GM19035 (cell line): ENCODE data around the gene BRS3.
"Not testable (repeated sequence)": the region's sequence is repeated elsewhere in the genome, so short reads cannot be mapped to it uniquely, and the experiment has no call there.

ENCODE experiments used
- ATAC-seq: cut with Tn5 transposase; IDR thresholded peaks from one replicate; pipeline ENCODE4 v1.9.1; 2021; ENCODE audit not compliant: unreplicated experiment

The BRS3 gene

DNA sequence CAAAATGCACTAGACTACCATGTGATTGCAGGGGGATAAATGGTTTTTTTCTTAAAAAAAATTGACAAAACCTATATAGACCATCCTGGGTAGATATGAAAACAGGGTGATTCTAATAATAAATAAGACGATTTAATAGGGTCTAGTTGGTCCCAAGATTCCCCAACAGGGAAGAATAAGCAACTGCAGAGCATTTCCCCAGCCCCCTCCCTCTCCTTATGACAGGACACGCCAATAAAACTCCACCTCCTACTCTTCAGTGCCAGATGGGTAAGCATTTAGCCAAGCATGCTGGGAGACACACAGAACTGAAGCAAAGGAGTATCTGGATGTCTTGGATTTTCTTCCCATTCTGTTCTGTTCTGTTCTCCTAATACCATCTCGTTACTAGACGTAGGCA, at the start of gene BRS3:
BRS3 (plus strand) TSS at position 301 of the 400 bp plus-strand sequence. CDS start 168 bp downstream, outside the sequence.
- no peak for ATAC-seq

GRCh38 chrX:136438192-136438591, 49.6 kb upstream of the BRS3 start:
- ATAC-seq = no peak

DNA sequence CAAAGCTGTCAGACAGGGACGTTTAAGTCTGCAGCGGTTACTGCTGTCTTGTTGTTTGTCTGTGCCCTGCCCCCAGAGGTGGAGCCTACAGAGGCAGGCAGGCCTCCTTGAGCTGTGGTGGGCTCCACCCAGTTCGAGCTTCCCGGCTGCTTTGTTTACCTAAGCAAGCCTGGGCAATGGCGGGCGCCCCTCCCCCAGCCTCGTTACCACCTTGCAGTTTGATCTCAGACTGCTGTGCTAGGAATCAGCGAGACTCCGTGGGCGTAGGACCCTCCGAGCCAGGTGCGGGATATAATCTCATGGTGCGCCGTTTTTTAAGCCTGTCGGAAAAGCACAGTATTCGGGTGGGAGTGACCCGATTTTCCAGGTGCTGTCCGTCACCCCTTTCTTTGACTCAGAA, 42.1 kb upstream of the BRS3 start:
- ATAC-seq = not testable (repeated sequence)

DNA sequence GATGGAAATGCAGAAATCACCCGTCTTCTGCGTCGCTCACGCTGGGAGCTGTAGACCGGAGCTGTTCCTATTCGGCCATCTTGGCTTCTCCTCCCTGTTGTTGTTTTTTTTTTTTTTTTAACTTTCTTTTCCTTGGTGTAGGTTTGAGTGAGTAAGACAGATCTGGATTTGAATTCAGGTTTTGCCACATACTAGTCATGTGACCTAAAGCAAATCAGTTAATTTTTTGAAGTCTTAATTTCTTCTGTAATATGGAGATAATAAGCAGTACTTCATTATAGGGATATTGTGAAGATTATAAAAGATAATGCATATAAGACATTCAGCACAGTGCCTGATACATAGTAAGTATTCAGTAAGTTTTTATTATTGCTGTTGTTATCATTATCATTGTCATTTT, 41.5 kb upstream of the BRS3 start:
- no peak for ATAC-seq

GRCh38 chrX:136447308-136447707, 40.4 kb upstream of the BRS3 start:
- no peak for ATAC-seq

DNA sequence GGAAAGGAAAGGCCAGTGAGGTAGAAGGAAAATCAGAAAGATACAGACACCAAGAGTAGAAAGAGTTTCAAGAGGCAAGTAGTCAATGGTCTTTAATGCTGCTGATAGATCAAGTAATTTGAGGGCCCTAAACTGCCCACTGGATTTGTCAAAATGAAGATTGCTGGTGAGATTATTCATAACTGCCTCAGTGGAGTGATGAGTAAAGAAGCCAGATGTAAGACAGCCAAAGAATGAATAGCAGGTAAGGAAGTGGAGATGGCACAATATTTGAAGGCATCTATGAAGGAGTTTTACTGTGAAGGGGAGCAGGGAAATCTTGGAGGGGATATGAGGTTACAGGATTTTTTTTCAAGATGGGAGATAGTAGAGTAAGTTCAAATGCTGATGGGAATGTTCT, 39.8 kb upstream of the BRS3 start:
- no peak for ATAC-seq

GRCh38 chrX:136450050-136450830, 37.5 kb upstream of the BRS3 start:
- no peak for ATAC-seq

DNA sequence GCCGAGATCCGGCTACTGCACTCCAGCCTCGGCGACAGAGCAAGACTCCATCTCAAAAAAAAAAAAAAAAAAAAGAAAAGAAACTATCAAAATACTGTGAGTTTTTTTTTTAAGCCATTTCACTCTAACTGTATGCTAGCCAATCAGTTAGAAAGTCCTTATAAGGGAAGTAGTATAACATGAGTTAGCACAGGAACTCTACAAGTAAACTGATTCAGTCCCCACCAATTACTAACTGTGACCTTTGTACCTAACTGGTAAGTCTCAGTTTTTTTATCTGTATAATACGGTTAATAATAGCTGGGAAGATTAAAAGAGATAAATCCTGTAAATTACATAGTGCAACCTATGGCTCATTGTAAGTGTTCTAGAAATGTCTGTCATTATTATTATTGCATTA, 35.1 kb upstream of the BRS3 start:
- no peak for ATAC-seq

DNA sequence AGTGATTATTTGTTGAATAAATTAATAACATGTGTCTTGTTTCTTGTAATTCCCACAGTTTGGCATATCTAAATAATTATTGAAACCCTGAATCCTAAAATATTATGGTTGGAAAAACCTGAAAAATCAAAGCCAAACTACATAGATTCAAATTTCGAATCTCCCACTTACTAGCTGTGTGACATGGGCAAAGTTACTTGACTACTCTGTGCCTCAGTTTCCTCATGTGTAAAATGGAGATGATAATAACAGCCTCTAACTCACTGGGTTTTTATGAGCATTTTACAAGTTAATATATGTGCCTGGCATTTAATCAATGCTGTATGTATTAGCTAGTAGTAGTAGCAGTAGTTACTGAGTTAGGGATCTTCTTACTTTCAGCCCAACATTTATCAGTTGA, 34.6 kb upstream of the BRS3 start:
- ATAC-seq = no peak

DNA sequence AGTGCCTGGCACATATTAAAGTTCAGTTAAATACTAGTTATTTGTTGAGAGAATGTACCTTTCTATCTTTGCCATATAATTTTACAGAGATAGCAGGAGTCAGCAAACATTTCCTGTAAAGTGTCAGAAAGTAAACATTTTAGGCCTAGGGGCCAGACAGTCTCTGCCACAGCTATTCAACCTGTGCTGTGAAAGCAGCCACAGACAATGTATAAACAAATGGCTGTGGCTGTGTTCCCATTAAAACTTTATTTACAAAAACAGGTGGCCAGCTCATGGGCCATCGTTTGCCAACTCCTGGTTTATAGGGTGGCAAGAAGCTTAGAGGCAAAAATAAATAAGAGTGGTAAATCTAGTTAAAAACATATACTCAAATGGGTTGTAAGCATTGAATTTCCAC, 34.0 kb upstream of the BRS3 start:
- ATAC-seq = no peak

DNA sequence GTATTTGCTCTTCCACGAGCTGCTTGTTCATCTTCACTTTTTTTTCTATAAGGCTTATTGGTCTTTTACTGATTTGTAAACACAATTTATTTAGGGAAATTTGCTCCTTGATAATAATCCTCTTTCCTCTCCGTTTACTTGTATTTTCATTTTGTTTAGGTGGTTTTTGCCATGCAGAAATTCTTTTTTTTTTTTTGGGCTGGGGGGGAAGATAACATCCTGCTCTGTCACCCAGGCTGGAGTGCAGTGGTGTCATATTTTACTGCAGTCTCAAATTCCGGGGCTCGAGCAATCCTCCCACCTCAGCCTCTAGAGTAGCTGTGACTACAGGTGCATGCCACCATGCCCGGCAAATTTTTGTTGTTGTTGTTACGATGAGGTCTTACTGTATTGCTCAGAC, 31.6 kb upstream of the BRS3 start:
- no peak for ATAC-seq

- ATAC-seq = no peak
Measured at GRCh38 chrX:136457303-136457917, 30.3 kb upstream of the BRS3 start.

DNA sequence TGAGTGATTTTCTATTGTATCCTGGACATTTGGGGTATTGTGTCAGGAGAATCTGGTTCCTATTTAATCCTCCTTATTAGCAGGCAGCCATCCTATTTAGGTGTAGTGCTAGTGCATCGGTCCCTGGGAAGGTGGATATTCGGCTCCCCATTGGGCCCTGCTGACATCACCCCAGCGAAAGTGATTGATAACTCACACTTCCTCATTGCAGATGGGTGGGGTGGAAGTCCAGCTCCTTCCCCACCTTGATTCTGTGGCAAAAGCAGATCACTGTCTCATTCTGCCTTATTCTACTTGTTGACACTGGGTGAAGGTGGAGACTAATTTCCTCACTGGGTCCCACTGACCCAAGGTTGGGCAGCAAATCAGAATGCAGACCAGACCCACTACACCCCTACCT, 23.2 kb upstream of the BRS3 start:
- no peak for ATAC-seq

- no peak for ATAC-seq
Measured at GRCh38 chrX:136467303-136467702, 20.4 kb upstream of the BRS3 start.

DNA sequence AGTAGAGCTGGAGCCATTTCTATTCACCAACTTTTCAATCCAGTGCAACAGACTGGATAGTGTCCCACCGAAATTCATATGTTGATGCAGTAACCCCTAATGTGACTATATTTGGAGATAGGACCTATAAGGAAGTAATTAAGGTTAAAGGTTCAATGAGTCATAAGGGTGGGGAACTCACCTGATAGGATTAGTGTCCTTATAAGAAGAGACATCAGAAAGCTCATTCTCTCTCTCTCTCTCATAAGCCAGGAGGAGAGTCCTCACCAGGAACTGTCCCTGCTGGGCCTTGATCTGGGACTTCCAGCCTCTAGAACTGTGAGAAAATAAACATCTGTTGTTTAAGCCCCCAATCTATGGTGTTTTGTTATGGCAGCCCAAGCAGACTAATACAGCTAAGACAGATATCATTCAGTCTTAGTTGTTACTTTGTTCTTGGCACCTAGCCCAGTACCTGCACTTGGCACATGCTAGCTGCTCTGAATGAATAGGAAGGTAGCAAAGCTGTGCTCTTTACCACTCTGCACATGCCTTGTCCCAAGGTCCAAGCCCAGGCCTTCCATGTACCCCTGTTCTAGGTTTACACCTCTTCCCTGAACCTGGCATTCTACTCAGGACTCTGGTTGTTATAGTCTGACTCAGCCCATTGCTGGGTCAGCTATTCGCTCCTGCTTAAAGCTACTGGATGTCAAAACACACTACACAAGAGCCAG, 19.2 kb upstream of the BRS3 start:
- ATAC-seq = no peak

DNA sequence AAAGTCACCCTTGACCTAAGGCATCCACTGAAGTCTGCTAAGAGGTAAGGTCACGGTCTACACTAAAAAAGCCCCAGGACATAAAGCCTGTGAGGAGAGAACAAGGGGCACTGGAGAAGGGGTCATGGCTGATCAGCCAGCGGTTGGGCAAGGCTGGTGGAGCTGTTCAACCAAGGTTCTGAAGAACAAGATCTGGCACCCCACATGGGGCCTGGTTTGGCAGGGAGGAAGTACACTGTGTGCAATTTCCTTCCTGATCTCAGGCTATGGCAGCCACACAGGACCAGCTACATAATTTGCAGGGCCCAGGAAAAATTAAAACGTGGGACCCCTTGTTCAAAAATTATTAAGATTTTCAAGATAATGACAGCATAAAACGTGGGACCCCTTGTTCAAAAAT, 14.1 kb upstream of the BRS3 start:
- no peak for ATAC-seq

- ATAC-seq = no peak
Measured at GRCh38 chrX:136475236-136475635, 12.5 kb upstream of the BRS3 start.

GRCh38 chrX:136476501-136476900, 11.2 kb upstream of the BRS3 start:
- no peak for ATAC-seq

GRCh38 chrX:136477026-136477425, 10.7 kb upstream of the BRS3 start:
- ATAC-seq = no peak

DNA sequence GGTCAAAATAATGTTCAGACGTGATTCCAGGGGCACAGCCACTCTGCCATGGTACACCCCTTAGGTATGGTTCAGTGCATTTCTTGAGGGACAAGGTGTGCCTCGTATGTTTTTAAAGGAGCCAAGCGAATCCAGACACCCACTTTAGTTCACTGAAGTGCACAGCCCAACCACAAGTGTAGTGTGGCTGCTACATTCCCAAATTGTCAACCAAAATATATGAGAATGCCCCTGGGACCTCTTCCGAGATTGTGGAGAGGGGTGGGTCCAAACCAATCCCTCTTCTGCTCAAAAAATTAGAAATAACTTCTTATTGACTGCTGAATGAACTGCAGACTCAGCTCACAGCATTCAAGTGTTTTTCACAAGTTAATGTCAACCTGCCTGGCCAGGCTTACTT, 7.4 kb upstream of the BRS3 start:
- no peak for ATAC-seq

DNA sequence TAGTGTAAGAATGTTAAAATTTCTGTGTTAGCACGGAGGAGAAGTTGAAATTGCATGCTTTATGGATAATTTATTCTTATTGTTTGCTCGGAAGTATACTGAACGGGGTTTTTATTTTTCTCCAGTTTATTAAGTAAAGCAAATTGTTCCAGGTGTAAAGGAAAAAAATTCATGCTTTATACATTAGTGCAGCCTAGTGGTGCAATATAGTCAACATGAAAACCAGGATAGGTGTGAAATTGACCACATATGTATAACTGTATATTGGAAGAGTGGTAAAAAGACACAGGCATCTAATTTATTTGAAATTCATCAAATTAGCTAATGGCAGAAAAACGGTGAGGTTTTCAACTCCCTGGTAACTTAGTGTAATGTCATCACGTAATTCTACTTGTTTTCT, 959 bp downstream of the BRS3 start:
- ATAC-seq = no peak

DNA sequence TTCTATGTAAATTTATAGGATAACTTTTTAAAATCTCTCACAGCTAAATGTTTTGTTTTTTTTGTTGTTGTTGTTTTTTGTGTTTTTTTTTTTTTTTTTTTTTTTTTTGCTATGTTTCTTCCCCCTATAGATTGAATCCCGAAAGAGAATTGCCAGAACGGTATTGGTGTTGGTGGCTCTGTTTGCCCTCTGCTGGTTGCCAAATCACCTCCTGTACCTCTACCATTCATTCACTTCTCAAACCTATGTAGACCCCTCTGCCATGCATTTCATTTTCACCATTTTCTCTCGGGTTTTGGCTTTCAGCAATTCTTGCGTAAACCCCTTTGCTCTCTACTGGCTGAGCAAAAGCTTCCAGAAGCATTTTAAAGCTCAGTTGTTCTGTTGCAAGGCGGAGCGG, 4.1 kb downstream of the BRS3 start:
- ATAC-seq = no peak
